ENCODE data around the gene FAS.
A peak's percentile ranks its signal among the peaks of the same experiment; 100 is the strongest.

The FAS gene

DNA sequence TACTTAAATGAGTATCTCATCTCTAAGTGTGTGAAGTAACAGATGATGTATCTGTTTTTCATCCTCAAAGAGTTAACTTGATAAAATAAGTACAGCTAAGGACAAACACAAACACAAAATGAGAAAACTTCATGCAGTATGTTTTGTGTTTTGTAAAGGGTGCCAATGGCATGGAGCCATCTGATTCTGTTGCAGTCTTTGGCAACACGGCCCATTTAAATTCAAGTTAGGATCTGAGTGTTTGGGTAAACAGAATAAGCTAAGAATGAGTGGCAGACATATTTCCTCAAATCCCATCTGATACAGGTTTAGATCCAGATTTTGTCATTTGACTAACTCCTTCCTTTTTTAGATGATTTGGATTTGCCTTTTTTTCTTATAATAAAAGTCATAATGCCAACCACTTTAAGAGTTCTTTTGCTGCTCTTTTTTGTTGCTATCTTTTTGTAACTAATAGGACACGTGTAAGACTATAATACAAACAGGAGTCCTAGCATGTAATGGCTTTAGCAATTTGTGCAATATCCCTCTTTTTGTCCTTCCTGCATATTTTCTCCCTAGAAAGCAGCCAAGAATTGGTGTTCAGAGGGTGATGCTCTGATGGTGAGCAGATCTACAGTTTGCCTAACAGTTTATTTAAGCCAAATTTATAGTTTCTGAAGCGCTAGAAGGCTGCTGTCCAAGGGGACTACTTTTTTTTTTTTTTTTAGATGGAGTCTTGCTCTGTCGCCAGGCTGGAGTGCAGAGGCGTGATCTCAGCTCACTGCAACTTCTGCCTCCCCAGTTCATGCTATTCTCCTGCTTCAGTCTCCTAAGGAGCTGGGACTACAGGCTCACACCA is 19.2 kb upstream of the FAS start:
- DNase-seq = no peak

DNA sequence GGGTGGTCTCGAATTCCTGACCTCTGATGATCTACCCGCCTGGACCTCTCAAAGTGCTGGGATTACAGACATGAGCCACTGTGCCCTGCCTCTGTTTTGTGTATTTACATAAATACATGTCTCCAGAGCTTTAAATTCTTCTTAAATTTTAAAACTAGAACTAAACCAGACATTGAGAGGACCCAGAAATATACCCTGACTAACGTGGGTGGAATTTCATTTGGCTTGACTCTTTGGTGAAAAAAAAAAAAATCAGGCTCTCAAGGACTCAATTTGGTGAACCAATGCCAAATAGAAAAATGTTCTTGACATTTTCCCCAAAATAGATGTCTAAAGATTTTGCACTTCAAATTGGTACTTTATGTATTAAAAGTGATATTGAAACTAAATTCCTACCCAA is 16.6 kb upstream of the FAS start:
- DNase-seq = no peak

GRCh38 chr10:88974446-88975376 is 15.9 kb upstream of the FAS start:
- DNase-seq = no peak

DNA sequence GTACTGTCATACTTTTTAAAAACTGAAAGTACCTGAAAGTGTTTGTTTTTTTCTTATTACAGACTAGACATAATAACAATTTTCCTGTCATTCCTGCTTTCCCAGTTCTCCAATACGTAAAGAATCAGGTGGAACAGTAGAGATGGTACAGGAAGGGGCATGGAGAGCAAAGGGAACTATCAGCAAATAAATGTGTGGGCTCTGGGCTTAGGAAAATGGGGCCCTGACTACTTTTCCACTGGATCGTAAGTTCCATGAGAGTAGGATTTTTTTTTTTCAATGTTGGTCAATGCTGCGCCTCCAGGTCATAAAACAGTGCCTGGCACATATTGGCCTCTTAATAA is 15.2 kb upstream of the FAS start:
- no peak for DNase-seq

GRCh38 chr10:88978463-88978862 is 12.1 kb upstream of the FAS start:
- DNase-seq = no peak

GRCh38 chr10:88979153-88979562 is 11.4 kb upstream of the FAS start:
- peak in 12 of 51 donors; percentile 2 to 38 (median 14) for DNase-seq

DNA sequence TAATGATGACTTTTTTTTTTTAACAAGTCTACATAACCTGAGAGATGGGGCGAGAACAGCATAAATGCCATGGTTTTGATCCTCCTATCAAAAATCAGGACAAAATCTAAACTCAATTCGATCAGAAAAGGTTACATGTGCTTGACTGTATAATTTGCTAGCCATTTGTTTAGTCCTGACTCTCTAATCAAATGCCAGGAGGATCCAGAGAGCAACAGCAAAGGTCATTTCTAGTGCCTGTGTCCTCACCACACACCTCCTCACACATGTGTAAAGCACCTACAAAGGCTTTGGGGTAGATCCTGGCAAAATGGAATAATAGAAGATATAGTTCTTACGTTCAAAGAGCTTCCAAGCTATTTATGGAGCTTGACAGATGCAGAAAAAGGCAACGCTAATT is 11.0 kb upstream of the FAS start:
- DNase-seq = no peak

- no peak for DNase-seq
Measured at GRCh38 chr10:88980247-88980646, 10.4 kb upstream of the FAS start.

DNA sequence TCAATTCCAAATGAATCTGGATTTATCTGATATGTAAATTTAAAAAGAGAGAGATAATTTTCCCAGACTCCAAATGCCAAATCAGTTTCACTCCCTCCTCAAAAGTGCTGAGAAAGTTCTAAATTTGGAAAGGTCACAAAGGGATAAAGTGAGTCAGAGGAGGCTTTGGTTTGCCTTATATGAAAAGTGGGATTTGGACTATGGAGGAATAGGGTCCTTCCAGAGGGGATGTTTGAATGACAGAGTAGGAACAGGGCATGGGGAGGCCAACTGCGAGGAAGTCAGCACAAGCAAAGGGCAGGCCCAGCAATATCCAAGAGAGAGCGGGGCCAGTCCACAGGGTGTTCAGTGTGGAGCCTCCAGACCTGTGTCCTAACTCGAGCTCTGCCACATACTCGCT is 9.8 kb upstream of the FAS start:
- DNase-seq = no peak

DNA sequence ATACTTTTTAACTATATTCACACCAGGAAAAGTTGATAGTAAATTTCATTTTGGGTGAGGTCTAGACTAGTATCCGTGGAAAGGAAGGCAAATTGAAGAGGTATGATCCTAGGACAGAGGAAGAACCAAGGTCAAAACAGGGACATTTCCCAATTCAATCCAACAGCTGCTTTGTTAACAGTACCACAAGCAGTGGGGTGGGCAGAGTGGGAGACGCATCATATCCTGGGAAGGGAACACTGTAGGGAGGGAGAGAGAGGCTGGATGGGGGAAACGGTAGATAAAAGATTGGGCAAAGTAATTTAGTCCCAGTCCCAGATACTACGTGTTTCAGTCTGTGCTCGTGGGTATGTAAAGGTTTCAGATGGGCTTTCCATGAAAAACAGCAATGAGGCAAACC is 9.2 kb upstream of the FAS start:
- DNase-seq = no peak

GRCh38 chr10:88982366-88982765 is 8.2 kb upstream of the FAS start:
- DNase-seq = no peak

DNA sequence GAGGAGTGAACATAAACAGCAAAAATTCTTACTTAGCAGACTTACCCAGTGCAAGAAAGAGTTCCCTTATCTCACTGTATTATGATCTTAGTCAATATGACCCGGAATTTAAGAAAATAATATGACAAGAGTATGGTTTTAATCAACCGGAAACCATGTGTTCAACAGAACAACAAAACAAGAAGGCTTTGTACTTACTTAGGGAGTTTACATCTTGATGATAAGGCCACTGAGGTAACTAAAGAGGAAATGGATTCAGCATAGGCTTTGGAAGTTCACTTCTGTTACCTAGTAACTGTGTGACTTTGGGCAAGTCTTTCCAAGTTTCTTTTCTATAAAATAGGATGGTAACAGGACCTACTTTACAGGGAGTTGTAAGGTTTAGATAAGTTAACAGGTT is 7.4 kb upstream of the FAS start:
- no peak for DNase-seq

- DNase-seq = no peak
Measured at GRCh38 chr10:88983939-88984338, 6.7 kb upstream of the FAS start.

DNA sequence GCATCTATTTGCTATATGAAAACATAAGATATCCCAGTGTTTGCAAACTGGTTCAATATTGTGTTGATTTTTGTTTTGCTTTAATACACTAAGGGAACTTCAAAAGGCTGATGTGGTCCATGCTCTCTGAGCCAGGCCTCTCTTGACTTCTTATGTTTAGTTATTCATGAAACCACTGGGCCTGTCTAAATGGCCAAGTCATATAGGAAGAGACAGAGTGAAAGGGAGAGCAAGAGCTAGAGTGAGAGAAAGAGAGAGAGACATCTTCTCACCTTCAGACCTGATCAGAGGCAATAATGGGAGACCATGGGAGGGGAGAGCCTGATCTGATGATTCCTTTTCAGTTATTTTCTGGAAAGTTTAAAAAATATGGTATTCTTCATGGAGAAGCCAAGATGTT is 6.1 kb upstream of the FAS start:
- DNase-seq = no peak

- peak in 8 of 51 donors; percentile 1 to 21 (median 6) for DNase-seq
Measured at GRCh38 chr10:88986549-88987242, 3.9 kb upstream of the FAS start.

GRCh38 chr10:88987243-88987725 is 3.3 kb upstream of the FAS start:
- no peak for DNase-seq

GRCh38 chr10:88987840-88988239 is 2.8 kb upstream of the FAS start:
- no peak for DNase-seq

DNA sequence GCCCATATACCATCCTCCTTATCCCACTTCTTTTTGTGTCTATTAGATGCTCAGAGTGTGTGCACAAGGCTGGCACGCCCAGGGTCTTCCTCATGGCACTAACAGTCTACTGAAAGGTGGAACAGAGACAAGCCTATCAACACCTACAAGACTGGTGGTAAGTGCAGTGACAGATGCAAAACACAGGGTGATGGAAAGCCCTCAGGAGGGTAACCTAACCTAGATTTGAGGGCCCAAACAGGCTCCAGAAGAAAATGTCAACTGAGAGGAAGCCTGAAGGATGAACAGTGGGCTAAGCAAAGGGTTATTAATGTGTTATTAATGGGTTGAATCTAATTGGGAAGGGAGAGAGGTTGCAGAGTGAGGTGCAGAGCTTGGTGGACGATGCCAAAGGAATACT is 1.2 kb upstream of the FAS start:
- no peak for DNase-seq

DNA sequence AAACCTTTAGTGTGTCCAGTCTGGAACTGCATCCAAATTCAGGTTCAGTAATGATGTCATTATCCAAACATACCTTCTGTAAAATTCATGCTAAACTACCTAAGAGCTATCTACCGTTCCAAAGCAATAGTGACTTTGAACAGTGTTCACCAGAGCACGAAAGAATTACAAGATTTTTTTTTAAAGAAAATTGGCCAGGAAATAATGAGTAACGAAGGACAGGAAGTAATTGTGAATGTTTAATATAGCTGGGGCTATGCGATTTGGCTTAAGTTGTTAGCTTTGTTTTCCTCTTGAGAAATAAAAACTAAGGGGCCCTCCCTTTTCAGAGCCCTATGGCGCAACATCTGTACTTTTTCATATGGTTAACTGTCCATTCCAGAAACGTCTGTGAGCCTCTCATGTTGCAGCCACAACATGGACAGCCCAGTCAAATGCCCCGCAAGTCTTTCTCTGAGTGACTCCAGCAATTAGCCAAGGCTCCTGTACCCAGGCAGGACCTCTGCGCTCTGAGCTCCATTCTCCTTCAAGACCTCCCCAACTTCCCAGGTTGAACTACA is 694 bp upstream of the FAS start:
- DNase-seq = no peak

- peak in 37 of 51 donors; percentile 2 to 62 (median 33) for DNase-seq
Measured at GRCh38 chr10:88991161-88991898, 732 bp downstream of the FAS start.

DNA sequence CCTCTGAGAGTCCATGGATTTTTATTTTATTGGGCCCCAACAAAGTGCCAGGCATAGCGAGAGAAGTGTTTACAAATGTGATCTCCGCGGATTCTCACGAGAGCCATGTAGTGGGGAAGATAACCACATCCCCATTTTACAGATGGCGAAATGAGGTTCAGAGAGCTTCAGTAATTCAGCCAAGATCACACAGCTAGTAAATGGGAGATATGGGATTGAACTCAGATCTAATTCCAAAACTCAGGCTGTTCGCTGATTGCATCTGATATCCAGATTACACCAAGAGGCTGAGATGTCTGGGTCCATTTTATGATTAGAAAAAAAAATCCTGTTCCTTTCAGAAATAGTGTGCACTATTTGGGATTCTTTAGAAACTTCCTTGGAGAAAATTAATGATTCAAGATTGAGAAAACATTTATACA is 1.3 kb downstream of the FAS start:
- DNase-seq = no peak
